Smooth muscle cell (in vitro differentiated cells): Measurements from ENCODE around the gene WWTR1. TPM values are rescaled to one million over a fixed set of nuclear protein-coding genes. Genes with fewer than 3 reads are reported as not detected.

Experiments
- DNase-seq: peaks from one replicate; lab custom pipeline; 2025; ENCODE audit not compliant: unreplicated experiment; lab: John Stamatoyannopoulos, UW
- H2AFZ ChIP-seq: fragments of 200-600 bp; sonication (generic); 2 replicates; pipeline ENCODE4 v1.6.0; 2016; ENCODE audit warnings: antibody characterized with exemption, low read depth, mild to moderate bottlenecking
- H3F3A ChIP-seq: fragments of 200-600 bp; sonication (generic); 2 replicates; pipeline ENCODE4 v1.6.0; 2017; ENCODE audit warnings: antibody characterized with exemption, low read depth
- H3K27ac ChIP-seq: fragments of 200-600 bp; sonication (generic); 2 replicates; pipeline ENCODE4 v1.5.1; 2016; ENCODE audit warnings: low read depth, mild to moderate bottlenecking
- H3K27me3 ChIP-seq: fragments of 200-600 bp; sonication (generic); 2 replicates; pipeline ENCODE4 v1.6.1; 2016; ENCODE audit warnings: low read depth, mild to moderate bottlenecking
- H3K36me3 ChIP-seq: fragments of 200-600 bp; sonication (generic); 2 replicates; pipeline ENCODE4 v1.5.1; 2016; ENCODE audit warnings: low read depth
- H3K4me1 ChIP-seq: fragments of 200-600 bp; sonication (generic); 2 replicates; pipeline ENCODE4 v1.5.1; 2016; ENCODE audit warnings: low read depth
- H3K4me2 ChIP-seq: fragments of 200-600 bp; sonication (generic); 2 replicates; pipeline ENCODE4 v1.6.0; 2016; ENCODE audit warnings: mild to moderate bottlenecking
- H3K4me3 ChIP-seq: fragments of 200-600 bp; sonication (generic); 2 replicates; pipeline ENCODE4 v1.5.1; 2016; ENCODE audit warnings: mild to moderate bottlenecking
- H3K79me2 ChIP-seq: fragments of 200-600 bp; sonication (generic); 2 replicates; pipeline ENCODE4 v1.6.0; 2016; ENCODE audit warnings: low read depth, mild to moderate bottlenecking
- H3K9ac ChIP-seq: fragments of 200-600 bp; sonication (generic); 2 replicates; pipeline ENCODE4 v1.6.0; 2016; ENCODE audit warnings: low read depth
- H3K9me3 ChIP-seq: fragments of 200-600 bp; sonication (generic); replicated peaks from 2 replicates; pipeline ENCODE4 v1.5.1; 2016; ENCODE audit warnings: low read depth
- H4K20me1 ChIP-seq: fragments of 200-600 bp; sonication (generic); 2 replicates; pipeline ENCODE4 v1.6.0; 2016; ENCODE audit warnings: low read depth
- CTCF ChIP-seq: fragments of 200-600 bp; sonication (generic); IDR thresholded peaks from 2 replicates; pipeline ENCODE4 v1.5.1; 2017; ENCODE audit warnings: borderline replicate concordance, mild to moderate bottlenecking, antibody characterized with exemption; ENCODE audit not compliant: insufficient read depth, poor library complexity, severe bottlenecking
- WGBS: methylation state at CpG from one replicate; pipeline ENCODE4 v1.1.7; 2016; ENCODE audit warnings: low lambda C conversion rate; 5-methylcytosine and 5-hydroxymethylcytosine counted together
- polyA plus RNA-seq: library from polyadenylated mRNA; unstranded; fragments of >200 nt; fragmentation: Nextera tagmentation; extraction: Ambion mirVana; gene quantifications from 2 replicates; pipeline ENCODE4 v1.2.1, GENCODE V29; 2016
- total RNA-seq: library from RNA; depleted of rRNA; stranded (reverse); fragments of >200 nt; gene quantifications from 2 replicates; pipeline ENCODE4 v1.2.3, GENCODE V29; 2014

WWTR1 gene
- total and polyA plus RNA-seq, 2 experiments from 2014 or later: 38.4 to 55.6 TPM

- Histone ChIP-seq H3K9ac (no peak overlapping the region), H3K36me3 (no peaks in the 10 kb centered on the region), H3K9me3 (no peaks in the 10 kb centered on the region), H2AFZ (no peak overlapping the region), H3K79me2 (peaks cover 99% of the 10 kb centered on the region), H3K27me3 (no peaks in the 10 kb centered on the region), H3F3A (peaks cover 9% of the 10 kb centered on the region), H3K4me2 (no peak overlapping the region), H3K27ac (peak overlapping the region; percentile 47), H3K4me3 (no peak overlapping the region), H4K20me1 (peaks cover 49% of the 10 kb centered on the region), H3K4me1 (peaks cover 22% of the 10 kb centered on the region)
- DNase-seq: no peak
- 71% methylated on average over 6 of the region's 6 CpGs for WGBS
- no peak for TF ChIP-seq CTCF
Observed at GRCh38 chr3:149610351-149611105, 47.3 kb downstream of the WWTR1 start.

GRCh38 chr3:149609595-149609994, 48.2 kb downstream of the WWTR1 start:
- Histone ChIP-seq H3K4me3 (no peak overlapping the region), H3K9me3 (no peaks in the 10 kb centered on the region), H3K27ac (peak overlapping the region; percentile 47), H3K36me3 (no peaks in the 10 kb centered on the region), H3K79me2 (peaks cover 99% of the 10 kb centered on the region), H3K4me2 (no peak overlapping the region), H2AFZ (no peak overlapping the region), H4K20me1 (peaks cover 56% of the 10 kb centered on the region), H3K27me3 (no peaks in the 10 kb centered on the region), H3K4me1 (peaks cover 22% of the 10 kb centered on the region), H3F3A (peaks cover 17% of the 10 kb centered on the region), H3K9ac (no peak overlapping the region)
- 68% methylated on average over 4 of the region's 4 CpGs for WGBS
- no peak for TF ChIP-seq CTCF
- no peak for DNase-seq

- Histone ChIP-seq H4K20me1 (peaks cover 56% of the 10 kb centered on the region), H3K27ac (peak overlapping the region; percentile 47)
- 97% methylated on average over 3 of the region's 3 CpGs for WGBS
Observed at GRCh38 chr3:149608987-149609386, 48.8 kb downstream of the WWTR1 start.

More at GRCh38 chr3:149608987-149609386, 48.8 kb downstream of the WWTR1 start:
- H3K9me3 ChIP-seq: no peaks in the 10 kb centered on the region
- H3K4me3 ChIP-seq: no peak overlapping the region
- DNase-seq: no peak
- no peak for TF ChIP-seq CTCF
- H2AFZ ChIP-seq: no peak overlapping the region
- H3K27me3 ChIP-seq: no peaks in the 10 kb centered on the region
- H3K79me2 ChIP-seq: peaks cover 99% of the 10 kb centered on the region
- no peak overlapping the region for H3K9ac ChIP-seq
- peaks cover 27% of the 10 kb centered on the region for H3K4me1 ChIP-seq
- H3K4me2 ChIP-seq: no peak overlapping the region
- H3F3A ChIP-seq: peaks cover 17% of the 10 kb centered on the region
- H3K36me3 ChIP-seq: no peaks in the 10 kb centered on the region
